HG03280 (cell line): ENCODE results near the gene SKA1.
"Not testable (repeated sequence)": the region's sequence is repeated elsewhere in the genome, so short reads cannot be mapped to it uniquely, and the experiment has no call there.

ENCODE experiments used
- ATAC-seq: cut with Tn5 transposase; IDR thresholded peaks from one replicate; pipeline ENCODE4 v1.9.1; 2021; ENCODE audit warnings: mild to moderate bottlenecking, moderate library complexity; ENCODE audit not compliant: unreplicated experiment

Gene SKA1

DNA sequence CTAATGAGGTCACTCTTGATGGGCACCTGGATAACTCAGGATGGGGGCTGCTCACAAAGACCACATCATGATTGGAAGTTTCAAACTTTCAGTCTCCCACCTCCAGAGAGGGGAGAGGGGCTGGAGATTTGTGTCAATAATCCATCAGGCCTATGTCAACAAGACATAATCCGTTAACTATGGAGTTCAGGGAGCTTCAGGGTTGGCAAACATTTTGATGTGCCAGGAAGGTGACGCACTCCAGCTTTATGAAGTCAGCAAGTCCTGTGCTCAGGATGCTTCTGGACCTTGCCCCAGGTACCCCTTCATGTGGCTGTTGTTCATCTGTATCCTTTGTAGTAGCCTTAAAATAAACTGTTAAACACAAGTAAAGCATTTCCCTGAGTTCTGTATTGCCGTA is 19.0 kb downstream of the SKA1 start:
- ATAC-seq, result no peak

DNA sequence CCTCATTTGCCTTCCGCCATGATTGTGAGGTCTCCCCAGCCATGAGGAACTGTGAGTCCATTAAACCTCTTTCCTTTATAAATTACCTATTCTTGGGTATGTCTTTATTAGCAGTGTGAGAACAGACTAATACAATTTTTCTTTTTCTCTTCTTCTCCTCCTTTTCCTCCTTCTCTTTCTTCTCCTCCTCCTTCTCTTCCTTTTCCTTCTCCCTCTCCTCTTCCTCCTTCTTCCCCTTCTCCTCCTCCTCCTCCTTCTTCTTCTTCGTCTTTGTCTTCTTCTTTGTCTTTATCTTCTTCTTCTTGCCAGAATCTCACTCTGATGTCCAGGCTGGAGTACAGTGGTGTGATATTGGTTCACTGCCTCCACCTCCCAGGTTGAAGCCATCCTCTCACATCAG is 20.2 kb downstream of the SKA1 start:
- ATAC-seq, result no peak

DNA sequence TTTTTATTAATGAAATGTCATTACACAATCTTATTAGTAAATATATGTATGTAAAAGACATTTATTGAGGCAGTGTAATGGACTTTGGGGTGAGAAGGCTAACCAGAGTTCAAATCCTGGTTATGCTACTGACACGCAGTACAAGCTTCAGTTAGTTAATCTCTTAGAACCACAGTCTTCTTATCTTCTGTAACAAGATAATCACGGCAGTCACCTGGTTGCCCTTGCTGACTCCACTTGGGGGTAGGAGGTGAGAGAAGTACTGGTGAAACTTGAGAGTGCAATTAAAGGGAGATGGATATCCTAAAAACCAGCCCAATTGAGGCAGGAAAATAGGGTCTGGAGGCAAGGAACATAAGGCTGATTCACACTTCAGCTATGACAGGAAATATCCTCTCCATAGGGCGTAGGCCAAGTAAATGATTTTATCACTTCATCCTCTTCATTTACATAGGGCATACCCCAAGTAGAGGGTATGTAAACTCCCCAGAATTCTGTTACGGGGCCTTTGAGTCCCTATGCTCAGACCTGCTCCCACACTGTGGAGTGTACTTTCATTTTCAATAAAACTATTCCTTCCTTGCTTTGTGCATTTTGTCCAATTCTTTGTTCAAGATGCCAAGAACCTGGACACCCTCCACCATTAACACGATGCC is 21.3 kb downstream of the SKA1 start:
- ATAC-seq, result no peak

DNA sequence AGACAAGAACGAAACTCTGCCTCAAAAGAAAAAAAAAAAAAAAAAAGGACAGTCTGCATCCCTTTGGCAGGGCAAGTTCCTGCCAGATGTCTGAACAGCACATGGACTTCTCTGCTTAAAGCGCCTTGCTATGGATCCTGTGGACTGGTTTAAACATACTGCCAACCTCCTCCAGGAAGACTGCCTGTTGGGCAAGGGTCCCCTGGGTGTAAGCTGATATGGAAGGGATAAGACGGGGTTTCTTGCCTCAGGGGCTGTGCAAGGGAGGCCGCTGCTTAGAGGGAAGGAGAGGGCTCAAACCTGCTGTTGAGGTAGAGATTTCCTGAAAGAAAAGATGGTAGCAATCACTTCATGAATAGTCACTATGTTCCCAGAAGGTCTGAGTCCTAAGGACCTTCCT is 22.2 kb downstream of the SKA1 start:
- ATAC-seq, result no peak

DNA sequence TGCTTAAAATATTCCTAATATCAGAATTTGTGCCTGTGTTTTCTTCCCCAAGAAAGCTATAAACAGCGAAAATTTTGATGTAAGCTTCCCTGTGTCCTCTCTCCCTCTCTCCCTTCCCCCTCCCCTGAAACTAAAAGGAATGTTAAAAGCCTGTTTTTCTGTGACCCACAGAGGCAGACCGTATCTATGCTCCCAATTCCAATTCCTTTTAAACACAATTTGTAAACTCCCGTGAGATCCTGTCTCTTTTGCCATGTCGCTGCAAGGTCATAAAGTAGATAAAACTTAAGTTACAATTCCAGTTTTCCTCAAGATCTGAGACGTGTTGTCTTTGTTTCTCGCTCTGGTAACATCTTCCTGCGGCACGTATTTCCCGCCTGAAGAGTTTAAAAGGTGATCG is 23.3 kb downstream of the SKA1 start:
- ATAC-seq, result no peak

DNA sequence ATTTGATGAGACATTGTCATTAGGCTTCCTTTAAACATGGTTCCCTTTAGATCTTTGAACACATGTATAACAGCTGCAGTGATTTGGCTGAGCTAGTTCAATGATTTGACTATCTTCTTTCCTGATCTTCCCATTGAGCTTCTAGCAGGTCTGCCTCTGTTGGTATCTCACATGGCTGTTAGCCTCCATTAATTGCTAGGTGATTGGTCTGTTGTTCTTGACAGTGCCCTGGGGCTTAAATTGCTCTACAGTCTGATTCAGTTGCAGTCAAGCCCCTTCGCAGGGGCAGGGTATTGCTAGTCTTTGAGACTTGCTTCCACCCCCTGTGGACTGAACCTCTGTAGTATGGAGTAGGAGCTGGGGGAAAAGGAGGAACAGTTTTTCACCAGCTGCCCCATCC is 24.1 kb downstream of the SKA1 start:
- ATAC-seq, result no peak

DNA sequence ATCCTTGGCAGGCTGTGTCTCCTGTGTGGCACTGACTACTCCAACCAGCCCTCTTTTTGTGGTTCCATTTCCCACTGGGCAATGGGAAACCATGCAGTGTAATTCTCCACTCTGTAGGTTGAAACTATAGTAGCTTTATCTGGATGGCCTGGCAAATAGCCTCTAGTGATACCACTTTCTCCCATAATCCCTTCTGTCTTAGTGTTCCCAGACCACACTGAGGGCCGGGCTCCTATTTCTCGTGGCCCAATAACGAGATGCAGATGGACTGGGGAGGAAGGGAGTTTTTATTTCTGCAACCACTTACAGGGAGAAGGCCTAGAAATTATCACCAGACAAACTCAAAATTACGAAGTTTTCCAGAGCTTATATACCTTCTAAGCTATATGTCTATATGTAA is 24.7 kb downstream of the SKA1 start:
- ATAC-seq, result no peak

DNA sequence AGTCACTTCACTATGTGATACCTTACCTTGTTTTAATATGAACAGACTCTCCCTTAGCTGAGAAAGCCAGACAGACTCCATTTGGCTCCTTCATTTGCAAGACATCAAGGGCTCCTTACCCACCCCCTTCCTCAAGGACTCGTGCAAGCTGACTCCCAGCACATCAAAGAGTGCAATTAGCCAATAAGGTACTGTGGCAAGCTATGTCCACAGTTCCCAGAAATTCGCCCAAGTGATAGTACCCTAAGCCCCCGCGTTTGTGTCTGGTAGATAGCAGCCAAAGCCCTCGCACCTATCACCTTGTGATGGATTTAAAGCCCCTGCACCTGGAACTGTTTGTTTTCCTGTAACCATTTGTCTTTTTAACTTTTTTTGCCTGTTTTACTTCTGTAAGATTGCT is 25.6 kb downstream of the SKA1 start:
- not testable (repeated sequence) for ATAC-seq

DNA sequence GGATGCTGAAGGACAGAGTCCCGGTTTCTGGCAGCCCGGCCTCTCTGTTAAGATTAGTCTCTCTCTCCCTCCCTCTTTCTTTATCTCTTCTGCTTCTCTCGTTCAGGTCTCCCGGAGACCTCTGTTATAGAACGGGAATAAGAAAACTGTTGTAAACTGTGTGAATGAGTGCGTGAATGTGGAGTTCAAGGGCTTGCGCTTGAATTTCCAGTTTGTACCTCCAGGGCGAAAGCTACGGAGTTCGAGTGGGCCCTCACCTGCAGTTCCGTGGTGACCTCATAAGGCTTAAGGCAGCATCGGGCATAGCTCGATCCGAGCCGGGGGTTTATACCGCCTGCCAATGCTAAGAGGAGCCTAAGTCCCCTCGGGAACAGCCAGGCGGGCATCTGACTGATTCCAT is 26.4 kb downstream of the SKA1 start:
- no peak for ATAC-seq

DNA sequence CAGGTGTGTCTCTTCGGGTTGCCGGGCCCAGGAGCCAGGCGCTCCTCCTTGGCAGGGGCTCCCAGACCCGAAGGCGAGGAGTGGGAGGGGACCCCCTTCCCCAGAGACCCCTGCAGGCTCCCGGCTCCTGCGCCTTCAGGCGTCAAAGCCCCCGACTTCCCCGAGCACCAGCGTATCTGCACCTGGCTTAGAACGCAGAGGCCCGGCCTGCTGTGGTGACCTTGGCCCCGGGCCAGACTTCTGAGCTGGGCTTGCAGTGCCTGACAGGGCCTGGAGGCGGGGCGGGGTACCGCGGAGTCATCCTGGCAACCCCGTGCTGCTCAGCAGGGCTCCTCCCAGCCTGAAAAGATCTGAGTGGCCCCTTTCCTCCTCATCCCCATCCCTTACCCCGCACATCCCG is 27.0 kb downstream of the SKA1 start:
- no peak for ATAC-seq

DNA sequence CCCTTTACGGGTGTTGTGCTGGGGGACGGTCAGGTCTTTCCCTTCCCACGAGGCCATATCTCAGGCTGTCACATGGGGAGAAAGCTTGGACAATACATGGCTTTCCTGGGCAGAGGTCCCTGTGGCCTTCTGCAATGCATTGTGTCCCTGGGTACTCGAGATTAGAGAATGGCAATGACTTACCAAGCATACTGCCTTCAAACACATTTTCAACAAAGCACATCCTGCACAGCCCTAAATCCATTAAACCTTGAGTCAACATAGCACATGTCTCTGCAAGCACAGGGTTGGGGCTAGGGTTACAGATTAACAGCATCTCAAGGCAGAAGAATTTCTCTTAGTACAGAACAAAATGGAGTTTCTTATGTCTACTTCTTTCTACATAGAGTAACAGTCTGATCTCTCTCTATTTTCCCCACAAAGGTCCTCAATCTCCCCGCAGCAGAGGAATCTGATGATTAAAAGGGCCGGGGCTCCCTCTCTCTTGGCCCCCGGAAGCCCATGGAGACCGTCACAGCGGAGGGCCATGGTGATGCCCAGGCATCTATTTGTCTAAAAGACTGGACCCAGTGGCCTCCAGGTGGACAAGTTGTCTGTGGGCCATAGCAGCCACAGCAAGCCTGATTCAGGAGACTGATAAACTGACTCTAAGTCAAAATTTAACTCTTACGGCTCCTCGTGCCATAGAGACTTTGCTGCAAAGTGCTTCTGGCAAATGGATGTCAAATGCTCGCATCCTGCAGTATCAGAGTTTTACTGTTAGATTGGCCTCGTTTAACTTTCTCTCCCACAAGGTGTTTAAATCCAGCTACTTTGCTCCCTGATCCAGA is 30.1 kb downstream of the SKA1 start:
- ATAC-seq, result not testable (repeated sequence)

DNA sequence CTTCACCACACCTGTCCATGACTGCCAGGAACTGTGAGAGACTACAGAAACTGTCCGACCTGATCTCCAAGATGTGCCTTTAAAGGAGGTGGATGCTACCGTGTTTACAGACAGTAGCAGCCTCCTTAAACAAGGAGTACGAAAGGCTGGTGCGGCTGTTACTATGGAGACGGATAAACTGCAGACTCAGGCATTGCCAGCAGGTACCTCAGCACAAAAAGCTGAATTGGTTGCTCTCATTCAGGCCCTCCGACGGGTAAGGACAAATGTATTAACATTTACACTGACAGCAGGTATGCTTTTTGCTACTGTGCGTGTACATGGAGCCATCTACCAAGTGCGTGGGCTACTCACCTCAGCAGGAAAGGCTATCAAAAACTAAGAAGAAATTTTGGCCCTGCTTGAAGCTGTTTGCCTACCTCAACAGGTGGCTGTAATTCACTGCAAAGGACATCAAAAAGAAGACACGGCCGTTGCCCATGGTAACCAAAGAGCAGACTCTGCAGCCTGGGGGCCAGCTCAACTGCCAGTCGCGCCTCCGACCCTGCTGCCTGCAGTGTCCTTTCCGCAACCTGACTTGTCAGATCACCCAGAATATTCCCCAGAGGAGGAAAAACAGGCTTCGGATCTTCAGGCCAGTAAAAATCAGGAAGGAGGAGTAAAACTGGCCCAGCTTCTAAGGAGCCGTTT is 30.9 kb downstream of the SKA1 start:
- ATAC-seq, result no peak

DNA sequence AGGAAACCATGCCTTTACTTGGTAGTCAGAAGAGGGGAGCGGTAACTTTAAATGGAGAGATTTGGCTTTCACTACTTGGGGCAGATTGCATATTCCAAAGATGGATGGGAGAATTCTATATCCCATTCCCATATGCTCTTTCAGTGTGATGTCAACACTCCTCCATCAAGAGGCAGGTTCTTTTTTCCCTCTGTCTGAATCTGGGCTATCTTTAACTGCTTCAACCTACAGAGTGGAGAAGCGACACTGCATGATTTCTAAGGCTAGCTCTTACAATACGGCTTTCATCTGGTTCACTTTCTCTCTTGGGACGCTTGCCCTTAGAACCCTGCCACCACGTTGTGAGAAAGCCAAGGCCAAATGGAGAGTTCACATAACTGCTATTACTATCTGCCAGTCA is 34.4 kb downstream of the SKA1 start:
- no peak for ATAC-seq

DNA sequence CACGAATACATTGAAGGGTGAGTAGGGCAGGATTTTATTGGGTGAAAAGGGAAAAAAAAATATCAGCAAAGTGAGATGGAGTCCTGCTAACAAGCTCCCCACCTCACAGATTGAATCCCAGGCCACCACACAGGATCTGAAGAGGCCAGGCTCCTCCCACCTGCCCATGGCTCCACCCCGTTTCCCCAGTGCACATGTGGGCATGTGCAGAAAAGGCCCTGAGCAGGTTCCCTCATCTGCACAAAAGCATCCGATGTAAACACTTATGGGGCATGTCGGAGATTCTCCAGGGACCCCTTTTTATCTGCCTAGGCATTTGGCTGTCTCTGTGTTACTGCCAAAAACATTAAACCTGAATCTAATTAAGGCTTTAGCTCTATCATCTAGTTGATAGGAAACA is 35.2 kb downstream of the SKA1 start:
- no peak for ATAC-seq

DNA sequence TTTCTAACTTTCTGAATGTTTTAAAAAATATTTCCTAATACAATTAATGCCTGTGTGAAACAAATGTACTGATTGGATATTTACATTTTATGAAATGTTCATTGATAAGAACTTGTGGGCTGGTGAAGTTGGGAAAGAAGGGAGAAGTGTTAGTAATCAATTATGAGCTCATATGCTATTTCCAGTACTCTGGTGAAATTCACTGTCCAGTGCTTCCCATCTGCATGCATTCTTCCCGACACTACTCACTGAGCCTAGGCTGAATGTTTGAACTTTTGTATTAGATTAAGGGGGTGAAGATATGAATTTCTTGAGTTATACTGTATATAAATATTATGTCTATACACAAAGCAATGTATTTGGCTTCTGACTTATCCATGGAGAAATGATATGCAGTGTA is 36.0 kb downstream of the SKA1 start:
- no peak for ATAC-seq

DNA sequence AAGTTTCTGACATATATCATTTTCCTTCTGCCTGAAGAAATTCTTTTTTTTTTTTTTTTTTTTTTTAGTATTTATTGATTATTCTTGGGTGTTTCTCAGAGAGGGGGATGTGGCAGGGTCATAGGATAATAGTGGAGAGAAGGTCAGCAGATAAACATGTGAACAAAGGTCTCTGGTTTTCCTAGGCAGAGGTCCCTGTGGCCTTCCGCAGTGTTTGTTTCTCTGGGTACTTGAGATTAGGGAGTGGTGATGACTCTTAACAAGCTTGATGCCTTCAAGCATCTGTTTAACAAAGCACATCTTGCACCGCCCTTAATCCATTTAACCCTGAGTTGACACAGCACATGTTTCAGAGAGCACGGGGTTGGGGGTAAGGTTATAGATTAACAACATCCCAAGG is 42.0 kb downstream of the SKA1 start:
- not testable (repeated sequence) for ATAC-seq

DNA sequence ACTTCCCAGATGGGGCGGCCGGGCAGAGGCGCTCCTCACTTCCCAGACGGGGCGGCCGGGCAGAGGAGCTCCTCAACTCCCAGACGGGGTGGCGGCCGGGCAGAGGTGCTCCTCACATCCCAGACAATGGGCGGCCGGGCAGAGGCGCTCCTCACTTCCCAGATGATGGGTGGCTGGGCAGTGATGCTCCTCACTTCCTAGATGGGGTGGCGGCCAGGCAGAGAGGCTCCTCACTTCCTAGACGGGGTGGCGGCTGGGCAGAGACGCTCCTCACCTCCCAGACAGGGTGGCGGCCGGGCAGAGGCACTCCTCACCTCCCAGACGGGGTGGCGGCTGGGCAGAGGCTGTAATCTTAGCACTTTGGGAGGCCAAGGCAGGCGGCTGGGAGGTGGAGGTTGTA is 42.9 kb downstream of the SKA1 start:
- not testable (repeated sequence) for ATAC-seq

DNA sequence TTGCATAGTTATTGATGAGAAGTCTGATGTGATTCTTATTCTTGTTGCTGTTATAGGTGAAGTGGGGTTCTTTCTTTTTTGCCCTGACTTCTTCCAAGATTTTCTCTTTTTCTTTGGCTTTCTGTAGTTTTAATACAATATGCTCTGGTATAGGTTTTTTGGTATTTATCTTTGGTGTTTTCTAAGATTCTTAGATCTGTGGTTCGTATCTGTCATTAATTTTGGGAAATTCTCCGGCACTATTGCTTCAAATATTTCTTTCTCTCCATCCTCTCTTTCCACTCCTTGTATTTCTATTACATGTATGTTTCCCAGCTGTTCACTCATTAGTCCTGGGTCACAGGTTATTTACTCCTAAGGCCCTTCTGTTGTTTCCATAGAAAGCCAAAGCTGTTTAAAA is 43.8 kb downstream of the SKA1 start:
- no peak for ATAC-seq

DNA sequence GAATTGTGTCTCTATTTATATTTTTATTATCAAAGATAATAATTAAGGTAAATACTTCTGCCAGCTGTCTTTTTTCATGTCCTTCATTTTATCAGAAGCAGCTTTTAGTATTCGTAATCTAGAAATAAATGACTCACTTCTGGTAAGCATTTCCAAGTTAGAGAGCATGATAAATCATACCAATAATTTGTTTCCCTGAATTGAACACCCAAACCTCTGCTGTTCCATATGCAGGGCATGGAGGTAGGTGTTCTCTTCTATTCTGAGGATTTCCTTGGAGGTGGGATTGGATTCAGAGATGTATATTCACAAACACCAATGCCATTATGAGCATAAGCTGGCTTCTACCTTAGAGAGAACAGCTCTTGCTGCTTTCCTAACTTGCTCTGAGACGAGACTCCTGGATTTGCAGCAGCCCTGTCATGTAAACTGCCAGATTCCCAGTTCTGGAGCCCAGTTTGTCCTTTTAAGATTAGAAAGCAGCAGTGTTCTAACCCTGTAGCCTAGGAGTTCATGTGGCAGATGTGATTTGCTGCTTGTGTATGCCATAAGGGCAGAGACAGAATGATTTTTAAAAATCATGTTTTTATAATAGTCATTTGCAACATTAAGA is 47.5 kb downstream of the SKA1 start:
- ATAC-seq, result no peak

DNA sequence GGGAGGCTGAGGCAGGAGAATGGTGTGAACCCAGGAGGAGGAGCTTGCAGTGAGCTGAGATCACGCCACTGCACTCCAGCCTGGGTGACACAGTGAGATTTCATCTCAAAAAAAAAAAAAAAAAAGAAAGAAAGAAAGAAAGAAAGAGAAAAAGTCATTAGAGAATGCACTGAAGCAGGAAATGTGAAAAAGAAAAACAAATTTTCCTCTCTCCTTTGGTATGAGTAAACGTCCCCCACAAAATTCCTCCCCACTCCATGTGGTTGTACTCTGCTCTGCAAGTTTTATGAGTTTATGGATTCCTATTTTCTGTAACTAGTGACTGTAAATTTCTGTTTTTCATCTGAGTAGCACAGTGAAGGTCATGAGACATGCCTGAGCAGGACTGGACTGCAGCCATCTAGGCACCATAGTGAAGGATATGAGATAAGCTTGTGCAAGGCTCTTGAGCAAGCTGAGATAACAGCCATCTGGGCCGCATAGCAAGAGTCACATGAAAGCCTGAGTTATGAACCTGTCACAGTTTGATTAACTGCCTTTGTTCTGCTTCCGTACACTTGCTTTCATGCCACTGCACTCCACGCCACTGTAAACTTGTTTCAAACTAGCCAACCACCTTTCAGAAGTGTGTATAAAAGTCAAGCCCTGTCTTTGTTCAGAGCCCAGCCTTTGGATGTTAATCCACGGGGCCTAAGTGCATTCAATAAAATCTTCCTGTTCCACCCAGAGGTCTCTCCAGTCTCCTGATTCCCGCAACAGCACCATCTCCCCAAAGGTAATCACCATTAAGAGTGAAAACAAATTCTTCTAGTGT is 50.2 kb downstream of the SKA1 start:
- ATAC-seq, result no peak

DNA sequence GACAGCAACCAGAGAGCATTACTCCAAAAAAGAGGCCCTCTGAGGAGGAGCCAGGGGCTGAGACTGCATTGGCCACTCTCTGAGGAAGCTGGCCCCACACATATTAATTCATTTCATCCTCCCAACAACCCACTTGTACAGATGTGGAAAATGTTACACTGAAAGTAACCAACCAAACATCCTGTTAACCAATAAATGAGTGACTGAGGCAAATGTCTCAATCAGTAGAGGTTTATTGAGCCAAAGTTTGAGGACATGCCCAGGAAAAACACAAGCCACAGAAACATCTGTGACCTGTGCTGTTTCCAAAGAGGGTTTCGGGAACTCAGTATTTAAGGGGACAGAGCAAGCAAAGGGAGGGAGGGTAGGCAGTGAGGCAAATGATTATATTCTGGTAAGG is 53.0 kb downstream of the SKA1 start:
- ATAC-seq, result no peak
